K562 (cell line): ENCODE results near the gene SCYL1. TPM values are rescaled to one million over a fixed set of nuclear protein-coding genes. Genes with fewer than 3 reads are reported as not detected.

ENCODE experiments used
- EP400 ChIP-seq: fragments of 450-650 bp; IDR thresholded peaks from 2 replicates; pipeline ENCODE4 v1.6.1; 2017; ENCODE audit warnings: antibody characterized with exemption, mild to moderate bottlenecking, moderate library complexity
- FOXK2 ChIP-seq, 2 experiments: fragments of 450-650 bp; IDR thresholded peaks in 1 of 2; conservative IDR thresholded peaks in 1 of 2; 2 replicates each; pipeline ENCODE4 v1.6.1; 2016; ENCODE audit warnings: low read depth in 2 of 2, mild to moderate bottlenecking in 1 of 2
- HNRNPLL ChIP-seq: fragments of 200-400 bp; formaldehyde crosslinking; IDR thresholded peaks from 2 replicates; pipeline ENCODE4 v1.6.1; 2017; ENCODE audit warnings: low read length, low read depth, mild to moderate bottlenecking; ENCODE audit not compliant: poor library complexity, severe bottlenecking
- PHB ChIP-seq: fragments of 250-450 bp; sonication (Bioruptor Pico); IDR thresholded peaks from 2 replicates; pipeline ENCODE4 v1.5.0; 2021
- PYGO2 ChIP-seq: fragments of 450-650 bp; IDR thresholded peaks from 2 replicates; pipeline ENCODE4 v1.6.1; 2016; ENCODE audit warnings: mild to moderate bottlenecking, missing genetic modification characterization, moderate library complexity, missing compliant biosample characterization
- TAF7 ChIP-seq: fragments of 450-650 bp; IDR thresholded peaks from 2 replicates; pipeline ENCODE4 v1.6.1; 2016; ENCODE audit warnings: missing genetic modification characterization, missing compliant biosample characterization
- TCF7L2 ChIP-seq: fragments of 150-350 bp; IDR thresholded peaks from 2 replicates; pipeline ENCODE4 v1.6.1; 2016; ENCODE audit warnings: low read depth, mild to moderate bottlenecking, low read length, moderate library complexity
- ZNF239 ChIP-seq: fragments of 250-450 bp; sonication (Bioruptor Pico); IDR thresholded peaks from 2 replicates; pipeline ENCODE4 v1.4.0; 2020; ENCODE audit warnings: mild to moderate bottlenecking
- ZNF780A ChIP-seq: fragments of 250-450 bp; sonication (Bioruptor Pico); IDR thresholded peaks from 2 replicates; pipeline ENCODE4 v1.5.0; 2021; ENCODE audit warnings: mild to moderate bottlenecking
- polyA plus RNA-seq, 8 experiments: library from polyadenylated mRNA; depleted of rRNA in 4 of 8; stranded (reverse) in 5 of 8; unstranded in 3 of 8; fragments of >200 nt; fragmentation: Nextera tagmentation in 2 of 8; fragmentation: Illumina TruSeq in 1 of 8; extraction: Ambion mirVana in 2 of 8; extraction: Trizol in 1 of 8; gene quantifications; 2 replicates each; pipeline versions ENCODE4 v1.2.1 to v1.2.3, GENCODE V29; 2011 to 2014; ENCODE audit warnings: inconsistent platforms in 1 of 8, missing spikeins in 1 of 8
- total RNA-seq, 7 experiments: library from RNA; depleted of rRNA in 6 of 7; stranded (reverse); fragments of >200 nt in 6 of 7; fragmentation: Illumina TruSeq in 2 of 7; extraction: Trizol in 2 of 7; gene quantifications; 2 replicates each; pipeline versions ENCODE4 v1.2.1 to v1.2.3, GENCODE V29; 2011 to 2021; ENCODE audit warnings: low replicate concordance in 1 of 7
- TF ChIP-seq, protein P1 (sequence below): fragments of 200-800 bp; sonication (Bioruptor generic); IDR thresholded peaks from 2 replicates; pipeline ENCODE4 v1.6.1; 2016; ENCODE audit warnings: missing genetic modification characterization, missing compliant biosample characterization
- TF ChIP-seq, protein P2 (sequence below): fragments of 250-450 bp; sonication (Bioruptor Pico); IDR thresholded peaks from 2 replicates; pipeline ENCODE4 v1.4.0; 2020; ENCODE audit warnings: mild to moderate bottlenecking
- TF ChIP-seq, protein P3 (sequence below): sonication (generic); formaldehyde crosslinking; IDR thresholded peaks from 2 replicates; pipeline ENCODE4 v1.8.0; 2022; ENCODE audit warnings: mild to moderate bottlenecking, missing genetic modification reagents
- TF ChIP-seq, protein P4 (sequence below): sonication (generic); formaldehyde crosslinking; IDR thresholded peaks from 2 replicates; pipeline ENCODE4 v1.8.0; 2023; ENCODE audit warnings: mild to moderate bottlenecking, missing genetic modification reagents

SCYL1 gene
- total and polyA plus RNA-seq, 9 of the 15 experiments (the other 6 are each of a cell fraction or from before 2014, with no cell fraction given): 1.9 to 145 (median 57.6) TPM

DNA sequence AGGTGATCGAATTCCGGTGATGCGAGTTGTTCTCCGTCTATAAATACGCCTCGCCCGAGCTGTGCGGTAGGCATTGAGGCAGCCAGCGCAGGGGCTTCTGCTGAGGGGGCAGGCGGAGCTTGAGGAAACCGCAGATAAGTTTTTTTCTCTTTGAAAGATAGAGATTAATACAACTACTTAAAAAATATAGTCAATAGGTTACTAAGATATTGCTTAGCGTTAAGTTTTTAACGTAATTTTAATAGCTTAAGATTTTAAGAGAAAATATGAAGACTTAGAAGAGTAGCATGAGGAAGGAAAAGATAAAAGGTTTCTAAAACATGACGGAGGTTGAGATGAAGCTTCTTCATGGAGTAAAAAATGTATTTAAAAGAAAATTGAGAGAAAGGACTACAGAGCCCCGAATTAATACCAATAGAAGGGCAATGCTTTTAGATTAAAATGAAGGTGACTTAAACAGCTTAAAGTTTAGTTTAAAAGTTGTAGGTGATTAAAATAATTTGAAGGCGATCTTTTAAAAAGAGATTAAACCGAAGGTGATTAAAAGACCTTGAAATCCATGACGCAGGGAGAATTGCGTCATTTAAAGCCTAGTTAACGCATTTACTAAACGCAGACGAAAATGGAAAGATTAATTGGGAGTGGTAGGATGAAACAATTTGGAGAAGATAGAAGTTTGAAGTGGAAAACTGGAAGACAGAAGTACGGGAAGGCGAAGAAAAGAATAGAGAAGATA lies 25.7 kb upstream of the SCYL1 start, which contains the start of gene MALAT1 (continued):
- TF ChIP-seq, protein P1, sequence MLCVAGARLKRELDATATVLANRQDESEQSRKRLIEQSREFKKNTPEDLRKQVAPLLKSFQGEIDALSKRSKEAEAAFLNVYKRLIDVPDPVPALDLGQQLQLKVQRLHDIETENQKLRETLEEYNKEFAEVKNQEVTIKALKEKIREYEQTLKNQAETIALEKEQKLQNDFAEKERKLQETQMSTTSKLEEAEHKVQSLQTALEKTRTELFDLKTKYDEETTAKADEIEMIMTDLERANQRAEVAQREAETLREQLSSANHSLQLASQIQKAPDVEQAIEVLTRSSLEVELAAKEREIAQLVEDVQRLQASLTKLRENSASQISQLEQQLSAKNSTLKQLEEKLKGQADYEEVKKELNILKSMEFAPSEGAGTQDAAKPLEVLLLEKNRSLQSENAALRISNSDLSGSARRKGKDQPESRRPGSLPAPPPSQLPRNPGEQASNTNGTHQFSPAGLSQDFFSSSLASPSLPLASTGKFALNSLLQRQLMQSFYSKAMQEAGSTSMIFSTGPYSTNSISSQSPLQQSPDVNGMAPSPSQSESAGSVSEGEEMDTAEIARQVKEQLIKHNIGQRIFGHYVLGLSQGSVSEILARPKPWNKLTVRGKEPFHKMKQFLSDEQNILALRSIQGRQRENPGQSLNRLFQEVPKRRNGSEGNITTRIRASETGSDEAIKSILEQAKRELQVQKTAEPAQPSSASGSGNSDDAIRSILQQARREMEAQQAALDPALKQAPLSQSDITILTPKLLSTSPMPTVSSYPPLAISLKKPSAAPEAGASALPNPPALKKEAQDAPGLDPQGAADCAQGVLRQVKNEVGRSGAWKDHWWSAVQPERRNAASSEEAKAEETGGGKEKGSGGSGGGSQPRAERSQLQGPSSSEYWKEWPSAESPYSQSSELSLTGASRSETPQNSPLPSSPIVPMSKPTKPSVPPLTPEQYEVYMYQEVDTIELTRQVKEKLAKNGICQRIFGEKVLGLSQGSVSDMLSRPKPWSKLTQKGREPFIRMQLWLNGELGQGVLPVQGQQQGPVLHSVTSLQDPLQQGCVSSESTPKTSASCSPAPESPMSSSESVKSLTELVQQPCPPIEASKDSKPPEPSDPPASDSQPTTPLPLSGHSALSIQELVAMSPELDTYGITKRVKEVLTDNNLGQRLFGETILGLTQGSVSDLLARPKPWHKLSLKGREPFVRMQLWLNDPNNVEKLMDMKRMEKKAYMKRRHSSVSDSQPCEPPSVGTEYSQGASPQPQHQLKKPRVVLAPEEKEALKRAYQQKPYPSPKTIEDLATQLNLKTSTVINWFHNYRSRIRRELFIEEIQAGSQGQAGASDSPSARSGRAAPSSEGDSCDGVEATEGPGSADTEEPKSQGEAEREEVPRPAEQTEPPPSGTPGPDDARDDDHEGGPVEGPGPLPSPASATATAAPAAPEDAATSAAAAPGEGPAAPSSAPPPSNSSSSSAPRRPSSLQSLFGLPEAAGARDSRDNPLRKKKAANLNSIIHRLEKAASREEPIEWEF (CRISPR knock-in tag): peak; percentile 75; the same call in 1 of the 2 replicates
- TF ChIP-seq, protein P2, sequence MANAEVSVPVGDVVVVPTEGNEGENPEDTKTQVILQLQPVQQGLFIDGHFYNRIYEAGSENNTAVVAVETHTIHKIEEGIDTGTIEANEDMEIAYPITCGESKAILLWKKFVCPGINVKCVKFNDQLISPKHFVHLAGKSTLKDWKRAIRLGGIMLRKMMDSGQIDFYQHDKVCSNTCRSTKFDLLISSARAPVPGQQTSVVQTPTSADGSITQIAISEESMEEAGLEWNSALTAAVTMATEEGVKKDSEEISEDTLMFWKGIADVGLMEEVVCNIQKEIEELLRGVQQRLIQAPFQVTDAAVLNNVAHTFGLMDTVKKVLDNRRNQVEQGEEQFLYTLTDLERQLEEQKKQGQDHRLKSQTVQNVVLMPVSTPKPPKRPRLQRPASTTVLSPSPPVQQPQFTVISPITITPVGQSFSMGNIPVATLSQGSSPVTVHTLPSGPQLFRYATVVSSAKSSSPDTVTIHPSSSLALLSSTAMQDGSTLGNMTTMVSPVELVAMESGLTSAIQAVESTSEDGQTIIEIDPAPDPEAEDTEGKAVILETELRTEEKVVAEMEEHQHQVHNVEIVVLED (CRISPR knock-in tag): peak; percentile 67
- TF ChIP-seq, protein P3, sequence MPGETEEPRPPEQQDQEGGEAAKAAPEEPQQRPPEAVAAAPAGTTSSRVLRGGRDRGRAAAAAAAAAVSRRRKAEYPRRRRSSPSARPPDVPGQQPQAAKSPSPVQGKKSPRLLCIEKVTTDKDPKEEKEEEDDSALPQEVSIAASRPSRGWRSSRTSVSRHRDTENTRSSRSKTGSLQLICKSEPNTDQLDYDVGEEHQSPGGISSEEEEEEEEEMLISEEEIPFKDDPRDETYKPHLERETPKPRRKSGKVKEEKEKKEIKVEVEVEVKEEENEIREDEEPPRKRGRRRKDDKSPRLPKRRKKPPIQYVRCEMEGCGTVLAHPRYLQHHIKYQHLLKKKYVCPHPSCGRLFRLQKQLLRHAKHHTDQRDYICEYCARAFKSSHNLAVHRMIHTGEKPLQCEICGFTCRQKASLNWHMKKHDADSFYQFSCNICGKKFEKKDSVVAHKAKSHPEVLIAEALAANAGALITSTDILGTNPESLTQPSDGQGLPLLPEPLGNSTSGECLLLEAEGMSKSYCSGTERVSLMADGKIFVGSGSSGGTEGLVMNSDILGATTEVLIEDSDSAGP (CRISPR knock-in tag): no peak
- TF ChIP-seq, protein P4, sequence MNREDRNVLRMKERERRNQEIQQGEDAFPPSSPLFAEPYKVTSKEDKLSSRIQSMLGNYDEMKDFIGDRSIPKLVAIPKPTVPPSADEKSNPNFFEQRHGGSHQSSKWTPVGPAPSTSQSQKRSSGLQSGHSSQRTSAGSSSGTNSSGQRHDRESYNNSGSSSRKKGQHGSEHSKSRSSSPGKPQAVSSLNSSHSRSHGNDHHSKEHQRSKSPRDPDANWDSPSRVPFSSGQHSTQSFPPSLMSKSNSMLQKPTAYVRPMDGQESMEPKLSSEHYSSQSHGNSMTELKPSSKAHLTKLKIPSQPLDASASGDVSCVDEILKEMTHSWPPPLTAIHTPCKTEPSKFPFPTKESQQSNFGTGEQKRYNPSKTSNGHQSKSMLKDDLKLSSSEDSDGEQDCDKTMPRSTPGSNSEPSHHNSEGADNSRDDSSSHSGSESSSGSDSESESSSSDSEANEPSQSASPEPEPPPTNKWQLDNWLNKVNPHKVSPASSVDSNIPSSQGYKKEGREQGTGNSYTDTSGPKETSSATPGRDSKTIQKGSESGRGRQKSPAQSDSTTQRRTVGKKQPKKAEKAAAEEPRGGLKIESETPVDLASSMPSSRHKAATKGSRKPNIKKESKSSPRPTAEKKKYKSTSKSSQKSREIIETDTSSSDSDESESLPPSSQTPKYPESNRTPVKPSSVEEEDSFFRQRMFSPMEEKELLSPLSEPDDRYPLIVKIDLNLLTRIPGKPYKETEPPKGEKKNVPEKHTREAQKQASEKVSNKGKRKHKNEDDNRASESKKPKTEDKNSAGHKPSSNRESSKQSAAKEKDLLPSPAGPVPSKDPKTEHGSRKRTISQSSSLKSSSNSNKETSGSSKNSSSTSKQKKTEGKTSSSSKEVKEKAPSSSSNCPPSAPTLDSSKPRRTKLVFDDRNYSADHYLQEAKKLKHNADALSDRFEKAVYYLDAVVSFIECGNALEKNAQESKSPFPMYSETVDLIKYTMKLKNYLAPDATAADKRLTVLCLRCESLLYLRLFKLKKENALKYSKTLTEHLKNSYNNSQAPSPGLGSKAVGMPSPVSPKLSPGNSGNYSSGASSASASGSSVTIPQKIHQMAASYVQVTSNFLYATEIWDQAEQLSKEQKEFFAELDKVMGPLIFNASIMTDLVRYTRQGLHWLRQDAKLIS (CRISPR knock-in tag): peak; percentile 100
- TF ChIP-seq TAF7 (tag): peak; percentile 98
- peak; percentile 97 for TF ChIP-seq PHB (CRISPR knock-in tag)
- TF ChIP-seq PYGO2 (tag): no peak
- TF ChIP-seq ZNF780A (CRISPR knock-in tag): peak; percentile 97
- TF ChIP-seq FOXK2 (conservative IDR thresholded peaks at IDR 0.05 in 1 of 2, IDR thresholded peaks at IDR 0.05 in 1 of 2; ENCODE audit: low read depth in 2 of 2): no peak; a peak in 1 of 4 replicates
- TF ChIP-seq TCF7L2: peak; percentile 56; the same call in 1 of the 2 replicates
- TF ChIP-seq HNRNPLL: peak; percentile 81
- peak; percentile 6; the same call in 1 of the 2 replicates for TF ChIP-seq EP400
- TF ChIP-seq ZNF239: no peak
